ENCODE data around the gene TNNT2.

TNNT2 gene

GRCh38 chr1:201391651-201392511 lies 14.4 kb upstream of the TNNT2 start:
- no peak; the same call in 2 of the 3 replicates for ATAC-seq
- no peak for TF ChIP-seq SNAI2 (CRISPR knock-in tag; IDR thresholded peaks at IDR 0.05)
- no peak for TF ChIP-seq ESRRG (CRISPR knock-in tag; IDR thresholded peaks at IDR 0.05)
- TF ChIP-seq, protein P1, sequence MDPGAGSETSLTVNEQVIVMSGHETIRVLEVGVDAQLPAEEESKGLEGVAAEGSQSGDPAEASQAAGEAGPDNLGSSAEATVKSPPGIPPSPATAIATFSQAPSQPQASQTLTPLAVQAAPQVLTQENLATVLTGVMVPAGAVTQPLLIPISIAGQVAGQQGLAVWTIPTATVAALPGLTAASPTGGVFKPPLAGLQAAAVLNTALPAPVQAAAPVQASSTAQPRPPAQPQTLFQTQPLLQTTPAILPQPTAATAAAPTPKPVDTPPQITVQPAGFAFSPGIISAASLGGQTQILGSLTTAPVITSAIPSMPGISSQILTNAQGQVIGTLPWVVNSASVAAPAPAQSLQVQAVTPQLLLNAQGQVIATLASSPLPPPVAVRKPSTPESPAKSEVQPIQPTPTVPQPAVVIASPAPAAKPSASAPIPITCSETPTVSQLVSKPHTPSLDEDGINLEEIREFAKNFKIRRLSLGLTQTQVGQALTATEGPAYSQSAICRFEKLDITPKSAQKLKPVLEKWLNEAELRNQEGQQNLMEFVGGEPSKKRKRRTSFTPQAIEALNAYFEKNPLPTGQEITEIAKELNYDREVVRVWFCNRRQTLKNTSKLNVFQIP (CRISPR knock-in tag; IDR thresholded peaks at IDR 0.05; ENCODE audit: borderline replicate concordance, low read depth): no peak
- no peak for TF ChIP-seq OSR1 (CRISPR knock-in tag; IDR thresholded peaks at IDR 0.05)
- TF ChIP-seq ISL1 (CRISPR knock-in tag; IDR thresholded peaks at IDR 0.05): no peak
- no peak for TF ChIP-seq ZNF8 (CRISPR knock-in tag; IDR thresholded peaks at IDR 0.05)
- TF ChIP-seq, protein P2, sequence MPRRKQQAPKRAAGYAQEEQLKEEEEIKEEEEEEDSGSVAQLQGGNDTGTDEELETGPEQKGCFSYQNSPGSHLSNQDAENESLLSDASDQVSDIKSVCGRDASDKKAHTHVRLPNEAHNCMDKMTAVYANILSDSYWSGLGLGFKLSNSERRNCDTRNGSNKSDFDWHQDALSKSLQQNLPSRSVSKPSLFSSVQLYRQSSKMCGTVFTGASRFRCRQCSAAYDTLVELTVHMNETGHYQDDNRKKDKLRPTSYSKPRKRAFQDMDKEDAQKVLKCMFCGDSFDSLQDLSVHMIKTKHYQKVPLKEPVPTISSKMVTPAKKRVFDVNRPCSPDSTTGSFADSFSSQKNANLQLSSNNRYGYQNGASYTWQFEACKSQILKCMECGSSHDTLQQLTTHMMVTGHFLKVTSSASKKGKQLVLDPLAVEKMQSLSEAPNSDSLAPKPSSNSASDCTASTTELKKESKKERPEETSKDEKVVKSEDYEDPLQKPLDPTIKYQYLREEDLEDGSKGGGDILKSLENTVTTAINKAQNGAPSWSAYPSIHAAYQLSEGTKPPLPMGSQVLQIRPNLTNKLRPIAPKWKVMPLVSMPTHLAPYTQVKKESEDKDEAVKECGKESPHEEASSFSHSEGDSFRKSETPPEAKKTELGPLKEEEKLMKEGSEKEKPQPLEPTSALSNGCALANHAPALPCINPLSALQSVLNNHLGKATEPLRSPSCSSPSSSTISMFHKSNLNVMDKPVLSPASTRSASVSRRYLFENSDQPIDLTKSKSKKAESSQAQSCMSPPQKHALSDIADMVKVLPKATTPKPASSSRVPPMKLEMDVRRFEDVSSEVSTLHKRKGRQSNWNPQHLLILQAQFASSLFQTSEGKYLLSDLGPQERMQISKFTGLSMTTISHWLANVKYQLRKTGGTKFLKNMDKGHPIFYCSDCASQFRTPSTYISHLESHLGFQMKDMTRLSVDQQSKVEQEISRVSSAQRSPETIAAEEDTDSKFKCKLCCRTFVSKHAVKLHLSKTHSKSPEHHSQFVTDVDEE (CRISPR knock-in tag; IDR thresholded peaks at IDR 0.05): no peak
- TF ChIP-seq ZNF565 (CRISPR knock-in tag; conservative IDR thresholded peaks at IDR 0.05; ENCODE audit: low read depth): no peak
- no peak for TF ChIP-seq CREB5 (CRISPR knock-in tag; IDR thresholded peaks at IDR 0.05; ENCODE audit: low read depth)
- no peak for TF ChIP-seq TOX (CRISPR knock-in tag; IDR thresholded peaks at IDR 0.05; ENCODE audit: borderline replicate concordance)
- TF ChIP-seq ZNF70 (CRISPR knock-in tag; IDR thresholded peaks at IDR 0.05): no peak

DNA sequence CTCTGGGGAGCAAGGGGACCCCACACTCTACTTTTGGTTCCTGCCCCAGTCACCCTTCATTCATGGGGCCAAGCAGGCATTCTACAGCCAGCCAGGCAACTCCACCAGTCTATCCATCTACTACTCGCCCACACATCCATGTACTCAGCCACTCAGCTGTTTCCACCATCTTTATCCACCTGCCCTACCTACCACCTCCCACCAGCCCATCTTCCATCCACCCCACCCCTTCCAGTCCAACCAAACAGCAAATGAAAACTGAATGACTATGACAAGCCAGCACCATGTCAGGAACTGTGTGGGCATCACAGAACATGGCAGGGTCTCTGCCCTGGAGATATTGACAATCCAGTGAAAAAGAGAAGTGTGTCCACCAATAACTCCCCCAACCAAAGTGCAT lies 13.7 kb upstream of the TNNT2 start:
- ATAC-seq: no peak
- TF ChIP-seq ZNF565 (CRISPR knock-in tag; conservative IDR thresholded peaks at IDR 0.05; ENCODE audit: low read depth) (no peak), ZNF70 (CRISPR knock-in tag; IDR thresholded peaks at IDR 0.05) (no peak), TCF4 (CRISPR knock-in tag; IDR thresholded peaks at IDR 0.05; ENCODE audit: borderline replicate concordance) (no peak), SNAI2 (CRISPR knock-in tag; IDR thresholded peaks at IDR 0.05) (no peak), ISL1 (CRISPR knock-in tag; IDR thresholded peaks at IDR 0.05) (no peak), PPARA (CRISPR knock-in tag; IDR thresholded peaks at IDR 0.05; ENCODE audit: borderline replicate concordance) (no peak), ZNF8 (CRISPR knock-in tag; IDR thresholded peaks at IDR 0.05) (no peak), RARB (CRISPR knock-in tag; IDR thresholded peaks at IDR 0.05) (no peak), GLIS3 (CRISPR knock-in tag; IDR thresholded peaks at IDR 0.05) (no peak), BACH2 (CRISPR knock-in tag; IDR thresholded peaks at IDR 0.05; ENCODE audit: borderline replicate concordance) (no peak), TOX (CRISPR knock-in tag; IDR thresholded peaks at IDR 0.05; ENCODE audit: borderline replicate concordance) (no peak), ZFP30 (CRISPR knock-in tag; IDR thresholded peaks at IDR 0.05) (no peak), ZFP3 (CRISPR knock-in tag; IDR thresholded peaks at IDR 0.05) (no peak), ESRRG (CRISPR knock-in tag; IDR thresholded peaks at IDR 0.05) (no peak), CREB5 (CRISPR knock-in tag; IDR thresholded peaks at IDR 0.05; ENCODE audit: low read depth) (no peak), CSDC2 (CRISPR knock-in tag; IDR thresholded peaks at IDR 0.05) (no peak), ZC3H10 (CRISPR knock-in tag; IDR thresholded peaks at IDR 0.05) (no peak)
- TF ChIP-seq, protein P2 (CRISPR knock-in tag; IDR thresholded peaks at IDR 0.05): no peak
- TF ChIP-seq, protein P3, sequence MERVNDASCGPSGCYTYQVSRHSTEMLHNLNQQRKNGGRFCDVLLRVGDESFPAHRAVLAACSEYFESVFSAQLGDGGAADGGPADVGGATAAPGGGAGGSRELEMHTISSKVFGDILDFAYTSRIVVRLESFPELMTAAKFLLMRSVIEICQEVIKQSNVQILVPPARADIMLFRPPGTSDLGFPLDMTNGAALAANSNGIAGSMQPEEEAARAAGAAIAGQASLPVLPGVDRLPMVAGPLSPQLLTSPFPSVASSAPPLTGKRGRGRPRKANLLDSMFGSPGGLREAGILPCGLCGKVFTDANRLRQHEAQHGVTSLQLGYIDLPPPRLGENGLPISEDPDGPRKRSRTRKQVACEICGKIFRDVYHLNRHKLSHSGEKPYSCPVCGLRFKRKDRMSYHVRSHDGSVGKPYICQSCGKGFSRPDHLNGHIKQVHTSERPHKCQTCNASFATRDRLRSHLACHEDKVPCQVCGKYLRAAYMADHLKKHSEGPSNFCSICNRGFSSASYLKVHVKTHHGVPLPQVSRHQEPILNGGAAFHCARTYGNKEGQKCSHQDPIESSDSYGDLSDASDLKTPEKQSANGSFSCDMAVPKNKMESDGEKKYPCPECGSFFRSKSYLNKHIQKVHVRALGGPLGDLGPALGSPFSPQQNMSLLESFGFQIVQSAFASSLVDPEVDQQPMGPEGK (CRISPR knock-in tag; IDR thresholded peaks at IDR 0.05; ENCODE audit: borderline replicate concordance): no peak
- TF ChIP-seq, protein P1 (CRISPR knock-in tag; IDR thresholded peaks at IDR 0.05; ENCODE audit: borderline replicate concordance, low read depth): no peak
